Astrocyte (in vitro differentiated cells and primary cell): ENCODE data around the gene MAML2. TPM values are rescaled to one million over a fixed set of nuclear protein-coding genes. Genes with fewer than 3 reads are reported as not detected.

Experiments used
- DNase-seq: peaks from one replicate; pipeline ENCODE4 v3.0.0-alpha.2; 2010; ENCODE audit warnings: low read depth
- FAIRE-seq: peaks from 2 replicates; lab custom pipeline; 2011; peaks lifted over from hg19 to GRCh38; lab: Jason Lieb, UNC
- H2AFZ ChIP-seq: 2 replicates; pipeline ENCODE4 v1.6.0; 2012; ENCODE audit warnings: low read depth, low read length, inconsistent platforms
- H3K27ac ChIP-seq: 2 replicates; pipeline ENCODE4 v1.5.1; 2011; ENCODE audit warnings: low read depth, low read length, inconsistent platforms
- H3K27me3 ChIP-seq: 2 replicates; pipeline ENCODE4 v1.6.0; 2011; ENCODE audit warnings: low read length, inconsistent platforms; ENCODE audit not compliant: insufficient read depth
- H3K36me3 ChIP-seq: 2 replicates; pipeline ENCODE4 v1.5.1; 2011; ENCODE audit warnings: low read length, inconsistent platforms; ENCODE audit not compliant: insufficient read depth
- H3K4me1 ChIP-seq: 2 replicates; pipeline ENCODE4 v1.5.1; 2011; ENCODE audit warnings: low read length, inconsistent platforms; ENCODE audit not compliant: insufficient read depth
- H3K4me2 ChIP-seq: 2 replicates; pipeline ENCODE4 v1.6.0; 2012; ENCODE audit warnings: low read length, inconsistent platforms
- H3K4me3 ChIP-seq: 2 replicates; pipeline ENCODE4 v1.5.1; 2011; ENCODE audit warnings: low read depth, mild to moderate bottlenecking, low read length, inconsistent platforms; ENCODE audit not compliant: insufficient read depth
- H3K79me2 ChIP-seq: 2 replicates; pipeline ENCODE4 v1.6.0; 2012; ENCODE audit warnings: mild to moderate bottlenecking, low read length, inconsistent platforms; ENCODE audit not compliant: insufficient read depth
- H3K9ac ChIP-seq: 2 replicates; pipeline ENCODE4 v1.6.0; 2012; ENCODE audit warnings: mild to moderate bottlenecking, low read length, inconsistent platforms
- H3K9me3 ChIP-seq: 2 replicates; pipeline ENCODE4 v1.5.1; 2012; ENCODE audit warnings: low read depth, mild to moderate bottlenecking, low read length, inconsistent platforms; ENCODE audit not compliant: insufficient read depth
- H4K20me1 ChIP-seq: 2 replicates; pipeline ENCODE4 v1.6.0; 2012; ENCODE audit warnings: low read length, inconsistent platforms; ENCODE audit not compliant: insufficient read depth
- H3K27ac Mint-ChIP-seq: one replicate; pipeline ENCODE4 v1.8.0; 2021; ENCODE audit warnings: mild to moderate bottlenecking, mixed read lengths; ENCODE audit not compliant: unreplicated experiment
- H3K27me3 Mint-ChIP-seq: one replicate; pipeline ENCODE4 v1.8.0; 2021; ENCODE audit warnings: low read depth, mixed read lengths; ENCODE audit not compliant: unreplicated experiment
- H3K36me3 Mint-ChIP-seq: one replicate; pipeline ENCODE4 v1.8.0; 2021; ENCODE audit warnings: low read depth, mixed read lengths; ENCODE audit not compliant: unreplicated experiment
- H3K4me1 Mint-ChIP-seq: one replicate; pipeline ENCODE4 v1.8.0; 2021; ENCODE audit warnings: low read depth, mixed read lengths; ENCODE audit not compliant: unreplicated experiment
- H3K4me3 Mint-ChIP-seq: one replicate; pipeline ENCODE4 v1.8.0; 2021; ENCODE audit warnings: mild to moderate bottlenecking, moderate library complexity, mixed read lengths; ENCODE audit not compliant: unreplicated experiment
- H3K9me3 Mint-ChIP-seq: one replicate; pipeline ENCODE4 v1.8.0; 2021; ENCODE audit warnings: mild to moderate bottlenecking, mixed read lengths; ENCODE audit not compliant: unreplicated experiment
- EZH2 ChIP-seq: IDR thresholded peaks from 2 replicates; pipeline ENCODE4 v1.6.1; 2012; ENCODE audit warnings: mild to moderate bottlenecking, low read length, inconsistent platforms; ENCODE audit not compliant: insufficient read depth
- total RNA-seq: library from RNA; stranded (reverse); gene quantifications from 2 replicates; pipeline ENCODE4 v1.2.1, GENCODE V29; 2021
- TF ChIP-seq, protein P1 (sequence below): IDR thresholded peaks from 2 replicates; pipeline ENCODE4 v1.5.1; 2011; ENCODE audit warnings: low read depth, mild to moderate bottlenecking, inconsistent platforms, low read length, moderate library complexity; ENCODE audit not compliant: insufficient read depth

Gene MAML2
- total RNA-seq, 1 donor from 2014 or later: 27.4 TPM

DNA sequence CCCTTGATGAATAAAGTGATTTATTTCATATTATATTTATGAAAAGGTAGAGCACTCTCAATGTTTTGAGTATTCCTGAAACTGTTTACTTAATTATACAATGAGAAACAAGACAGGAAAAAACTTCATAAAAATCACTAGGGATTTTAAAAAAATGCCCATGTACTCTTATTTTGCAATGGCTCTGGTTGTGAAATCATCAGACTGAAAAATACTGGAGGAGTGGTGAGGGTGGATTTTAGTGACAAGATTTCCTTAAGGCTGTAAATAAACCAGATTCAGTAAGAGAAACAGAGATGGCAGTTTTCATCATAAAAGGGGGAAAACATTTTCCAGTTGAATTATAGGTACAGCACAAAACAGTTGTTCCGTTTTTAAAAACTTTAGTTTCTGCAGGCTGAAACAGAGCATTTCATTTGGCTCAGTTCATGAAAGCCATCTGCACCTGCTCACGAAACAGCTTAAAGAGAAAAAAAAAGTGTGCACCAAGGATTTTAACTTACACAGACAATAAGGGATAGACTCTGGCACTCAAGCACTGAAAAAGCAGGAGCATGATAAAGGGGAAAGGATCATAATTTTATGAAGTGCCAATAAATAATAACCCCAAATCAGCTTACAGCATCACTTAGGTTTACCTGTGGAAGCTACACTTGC, 100.7 kb downstream of the MAML2 start:
- Histone ChIP-seq H3K36me3 (no peaks in the 10 kb centered on the region), H3K4me1 (peaks cover 37% of the 10 kb centered on the region), H3K9me3 (no peaks in the 10 kb centered on the region), H3K27ac (peak overlapping the region; percentile 92), H3K4me2 (peak overlapping the region; percentile 84), H3K4me3 (peak overlapping the region; percentile 53), H3K79me2 (peaks cover 75% of the 10 kb centered on the region), H3K9ac (peak overlapping the region; percentile 82), H4K20me1 (peaks cover under 1% of the 10 kb centered on the region), H3K27me3 (no peaks in the 10 kb centered on the region), H2AFZ (no peak overlapping the region)
- TF ChIP-seq, protein P1, sequence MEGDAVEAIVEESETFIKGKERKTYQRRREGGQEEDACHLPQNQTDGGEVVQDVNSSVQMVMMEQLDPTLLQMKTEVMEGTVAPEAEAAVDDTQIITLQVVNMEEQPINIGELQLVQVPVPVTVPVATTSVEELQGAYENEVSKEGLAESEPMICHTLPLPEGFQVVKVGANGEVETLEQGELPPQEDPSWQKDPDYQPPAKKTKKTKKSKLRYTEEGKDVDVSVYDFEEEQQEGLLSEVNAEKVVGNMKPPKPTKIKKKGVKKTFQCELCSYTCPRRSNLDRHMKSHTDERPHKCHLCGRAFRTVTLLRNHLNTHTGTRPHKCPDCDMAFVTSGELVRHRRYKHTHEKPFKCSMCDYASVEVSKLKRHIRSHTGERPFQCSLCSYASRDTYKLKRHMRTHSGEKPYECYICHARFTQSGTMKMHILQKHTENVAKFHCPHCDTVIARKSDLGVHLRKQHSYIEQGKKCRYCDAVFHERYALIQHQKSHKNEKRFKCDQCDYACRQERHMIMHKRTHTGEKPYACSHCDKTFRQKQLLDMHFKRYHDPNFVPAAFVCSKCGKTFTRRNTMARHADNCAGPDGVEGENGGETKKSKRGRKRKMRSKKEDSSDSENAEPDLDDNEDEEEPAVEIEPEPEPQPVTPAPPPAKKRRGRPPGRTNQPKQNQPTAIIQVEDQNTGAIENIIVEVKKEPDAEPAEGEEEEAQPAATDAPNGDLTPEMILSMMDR: no peak
- TF ChIP-seq EZH2: no peak
- FAIRE-seq (no peak), DNase-seq (no peak)
- Mint-ChIP-seq H3K36me3 (no peaks in the 10 kb centered on the region), H3K27ac (peak overlapping the region; percentile 64), H3K9me3 (no peaks in the 10 kb centered on the region), H3K27me3 (no peaks in the 10 kb centered on the region), H3K4me3 (peak overlapping the region; percentile 9), H3K4me1 (peaks cover 33% of the 10 kb centered on the region)

DNA sequence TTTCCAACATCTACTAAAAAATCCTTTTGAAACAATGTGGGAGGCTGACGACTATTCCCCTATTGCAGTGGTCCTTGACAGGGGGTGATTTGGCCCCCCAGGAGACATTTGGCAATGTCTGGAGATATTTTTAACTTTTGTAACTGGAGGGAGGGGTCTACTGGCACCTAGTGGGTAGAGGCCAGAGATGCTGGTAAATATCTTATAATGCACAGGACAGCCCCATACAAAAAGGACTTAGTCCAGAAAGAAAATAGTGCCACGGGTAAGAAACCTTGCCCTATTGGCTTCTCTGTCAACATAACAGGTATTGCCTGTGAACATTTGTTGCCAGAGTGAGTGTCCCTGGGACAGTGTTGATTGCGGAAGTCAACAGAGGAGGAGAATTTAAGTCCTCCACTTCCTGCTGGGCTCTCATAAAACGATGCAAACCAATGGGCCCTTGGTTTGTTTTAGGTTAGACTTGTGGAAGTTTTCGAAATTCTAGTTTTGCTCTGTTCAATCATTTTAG, 101.6 kb downstream of the MAML2 start:
- H3K4me2 ChIP-seq: no peak overlapping the region
- no peaks in the 10 kb centered on the region for H4K20me1 ChIP-seq
- no peaks in the 10 kb centered on the region for H3K36me3 ChIP-seq
- peaks cover 83% of the 10 kb centered on the region for H3K79me2 ChIP-seq
- Mint-ChIP-seq H3K27ac (peak overlapping the region; percentile 31), H3K36me3 (no peaks in the 10 kb centered on the region), H3K4me3 (peak overlapping the region; percentile 41), H3K4me1 (peaks cover 25% of the 10 kb centered on the region), H3K27me3 (no peaks in the 10 kb centered on the region), H3K9me3 (no peaks in the 10 kb centered on the region)
- no peaks in the 10 kb centered on the region for H3K27me3 ChIP-seq
- no peak for TF ChIP-seq EZH2
- TF ChIP-seq, protein P1: no peak
- no peak for FAIRE-seq
- no peak for DNase-seq
- H3K9ac ChIP-seq: no peak overlapping the region
- H3K4me3 ChIP-seq: no peak overlapping the region
- no peaks in the 10 kb centered on the region for H3K9me3 ChIP-seq
- peaks cover 28% of the 10 kb centered on the region for H3K4me1 ChIP-seq
- no peak overlapping the region for H3K27ac ChIP-seq
- H2AFZ ChIP-seq: no peak overlapping the region

DNA sequence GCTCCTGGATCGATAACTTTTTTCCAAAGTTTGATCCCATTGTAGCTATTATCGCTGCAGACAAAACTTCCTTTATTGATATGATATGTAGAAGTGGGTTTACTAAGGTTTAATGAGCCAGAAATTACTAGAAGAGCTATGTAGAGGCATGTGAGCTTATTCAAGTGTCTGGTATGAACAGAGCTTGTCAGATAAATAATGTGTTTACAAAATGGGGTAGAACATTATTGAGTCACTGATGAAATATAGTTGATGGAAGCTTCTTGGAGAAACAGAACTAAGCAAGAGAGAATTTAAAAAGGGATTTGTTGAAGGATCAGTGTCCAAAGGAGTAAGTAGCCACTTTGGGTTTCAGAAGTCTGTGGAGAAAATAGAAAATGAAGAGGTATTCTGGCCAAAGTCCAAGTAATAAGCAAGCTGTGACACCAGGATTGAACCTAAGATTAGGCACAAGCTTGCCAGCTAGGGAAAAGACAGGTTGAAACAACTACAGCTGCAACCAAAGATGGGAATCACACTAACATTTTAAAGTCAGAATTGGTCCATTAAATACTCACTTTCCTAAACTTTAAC, 104.3 kb downstream of the MAML2 start:
- Mint-ChIP-seq H3K27me3 (no peaks in the 10 kb centered on the region), H3K4me3 (no peak overlapping the region), H3K9me3 (peaks cover 1% of the 10 kb centered on the region), H3K27ac (no peak overlapping the region), H3K4me1 (peaks cover 33% of the 10 kb centered on the region), H3K36me3 (no peaks in the 10 kb centered on the region)
- H3K4me2 ChIP-seq: peak overlapping the region; percentile 1
- FAIRE-seq: no peak
- TF ChIP-seq, protein P1: no peak
- no peak for TF ChIP-seq EZH2
- H2AFZ ChIP-seq: no peak overlapping the region
- H3K9me3 ChIP-seq: no peaks in the 10 kb centered on the region
- peaks cover 82% of the 10 kb centered on the region for H3K79me2 ChIP-seq
- H3K27ac ChIP-seq: no peak overlapping the region
- H3K4me3 ChIP-seq: no peak overlapping the region
- peak; percentile 63 for DNase-seq
- H3K4me1 ChIP-seq: peaks cover 19% of the 10 kb centered on the region
- H3K27me3 ChIP-seq: no peaks in the 10 kb centered on the region
- H3K36me3 ChIP-seq: no peaks in the 10 kb centered on the region
- H3K9ac ChIP-seq: no peak overlapping the region
- no peaks in the 10 kb centered on the region for H4K20me1 ChIP-seq
